OCI-LY3 (cell line): ENCODE data around the gene TRIM47.

Source experiments
- H2AFZ ChIP-seq: fragments of 200-600, 300-600 bp; shearing (Covaris generic); 2 replicates; pipeline ENCODE4 v1.6.0; 2014; ENCODE audit warnings: antibody characterized with exemption, low read depth, low read length
- H3K27ac ChIP-seq: fragments of 200-600, 300-600 bp; sonication (generic); 2 replicates; pipeline ENCODE4 v1.5.1; 2014; ENCODE audit warnings: mild to moderate bottlenecking, low read length, moderate library complexity, mixed read lengths
- H3K27me3 ChIP-seq: fragments of 200-600, 300-600 bp; sonication (generic); 2 replicates; pipeline ENCODE4 v1.6.1; 2014; ENCODE audit warnings: low read depth, low read length, mixed read lengths
- H3K36me3 ChIP-seq: fragments of 200-600, 300-600 bp; sonication (generic); replicated peaks from 2 replicates; pipeline ENCODE3; 2014; ENCODE audit warnings: low read depth, low read length, mixed read lengths
- H3K4me1 ChIP-seq: fragments of 300-600, 200-600 bp; sonication (generic); 2 replicates; pipeline ENCODE4 v1.6.1; 2014; ENCODE audit warnings: low read length, mixed read lengths
- H3K4me2 ChIP-seq: fragments of 200-600, 300-600 bp; sonication (generic); 2 replicates; pipeline ENCODE4 v1.6.1; 2014; ENCODE audit warnings: low read length, mixed read lengths
- H3K4me3 ChIP-seq: fragments of 300-600, 200-600 bp; sonication (generic); 2 replicates; pipeline ENCODE4 v1.5.1; 2014; ENCODE audit warnings: antibody characterized with exemption, mild to moderate bottlenecking, low read length, moderate library complexity
- H3K79me2 ChIP-seq: fragments of 300-600, 200-600 bp; shearing (Covaris generic); 2 replicates; pipeline ENCODE4 v1.6.1; 2014; ENCODE audit warnings: mild to moderate bottlenecking, low read length, mixed read lengths
- H3K9ac ChIP-seq: fragments of 300-600, 200-600 bp; shearing (Covaris generic); 2 replicates; pipeline ENCODE4 v1.6.0; 2014; ENCODE audit warnings: mild to moderate bottlenecking, low read length, moderate library complexity
- H3K9me3 ChIP-seq: fragments of 200-600, 300-600 bp; shearing (Covaris generic); 2 replicates; pipeline ENCODE4 v1.6.1; 2014; ENCODE audit warnings: low read length, mixed read lengths; ENCODE audit not compliant: insufficient read depth
- H4K20me1 ChIP-seq: fragments of 200-600, 300-600 bp; sonication (generic); 2 replicates; pipeline ENCODE4 v1.6.1; 2016; ENCODE audit warnings: low read length, mixed read lengths; ENCODE audit not compliant: insufficient read depth
- EZH2phosphoT487 ChIP-seq: fragments of 200-600 bp; shearing (Covaris generic); IDR thresholded peaks from 2 replicates; pipeline ENCODE4 v1.6.1; 2018; ENCODE audit warnings: antibody characterized with exemption, mixed run types, low read depth
- TF ChIP-seq, protein P1 (sequence below): fragments of 200-600, 300-600 bp; sonication (generic); IDR thresholded peaks from 2 replicates; pipeline ENCODE4 v1.5.1; 2014; ENCODE audit warnings: antibody characterized with exemption, low read length, low read depth

The TRIM47 gene

DNA sequence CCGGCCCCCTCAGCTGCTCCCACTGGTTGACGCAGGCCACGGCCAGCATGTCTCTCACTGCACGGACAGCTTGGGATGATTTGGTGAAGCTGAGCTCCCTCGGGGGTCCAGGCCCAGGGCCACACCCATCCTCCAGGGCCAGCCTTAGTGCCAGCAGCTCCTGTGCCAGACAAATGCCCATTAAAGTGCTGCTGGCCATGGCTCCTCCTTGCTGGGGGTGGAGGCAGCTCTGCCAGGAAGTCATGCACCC is 2.5 kb downstream of the TRIM47 start:
- Histone ChIP-seq H3K79me2 (no peaks in the 10 kb centered on the region), H3K4me1 (peaks cover 20% of the 10 kb centered on the region), H3K9me3 (no peaks in the 10 kb centered on the region), H3K4me3 (peak overlapping the region; percentile 92), H3K36me3 (no peaks in the 10 kb centered on the region), H3K27ac (peak overlapping the region; percentile 67), H3K4me2 (peak overlapping the region; percentile 88), H3K9ac (peak overlapping the region; percentile 87), H3K27me3 (peaks cover 7% of the 10 kb centered on the region), H4K20me1 (no peaks in the 10 kb centered on the region), H2AFZ (peak overlapping the region; percentile 88)
- TF ChIP-seq, protein P1, sequence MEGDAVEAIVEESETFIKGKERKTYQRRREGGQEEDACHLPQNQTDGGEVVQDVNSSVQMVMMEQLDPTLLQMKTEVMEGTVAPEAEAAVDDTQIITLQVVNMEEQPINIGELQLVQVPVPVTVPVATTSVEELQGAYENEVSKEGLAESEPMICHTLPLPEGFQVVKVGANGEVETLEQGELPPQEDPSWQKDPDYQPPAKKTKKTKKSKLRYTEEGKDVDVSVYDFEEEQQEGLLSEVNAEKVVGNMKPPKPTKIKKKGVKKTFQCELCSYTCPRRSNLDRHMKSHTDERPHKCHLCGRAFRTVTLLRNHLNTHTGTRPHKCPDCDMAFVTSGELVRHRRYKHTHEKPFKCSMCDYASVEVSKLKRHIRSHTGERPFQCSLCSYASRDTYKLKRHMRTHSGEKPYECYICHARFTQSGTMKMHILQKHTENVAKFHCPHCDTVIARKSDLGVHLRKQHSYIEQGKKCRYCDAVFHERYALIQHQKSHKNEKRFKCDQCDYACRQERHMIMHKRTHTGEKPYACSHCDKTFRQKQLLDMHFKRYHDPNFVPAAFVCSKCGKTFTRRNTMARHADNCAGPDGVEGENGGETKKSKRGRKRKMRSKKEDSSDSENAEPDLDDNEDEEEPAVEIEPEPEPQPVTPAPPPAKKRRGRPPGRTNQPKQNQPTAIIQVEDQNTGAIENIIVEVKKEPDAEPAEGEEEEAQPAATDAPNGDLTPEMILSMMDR: no peak
- TF ChIP-seq EZH2phosphoT487: no peak

DNA sequence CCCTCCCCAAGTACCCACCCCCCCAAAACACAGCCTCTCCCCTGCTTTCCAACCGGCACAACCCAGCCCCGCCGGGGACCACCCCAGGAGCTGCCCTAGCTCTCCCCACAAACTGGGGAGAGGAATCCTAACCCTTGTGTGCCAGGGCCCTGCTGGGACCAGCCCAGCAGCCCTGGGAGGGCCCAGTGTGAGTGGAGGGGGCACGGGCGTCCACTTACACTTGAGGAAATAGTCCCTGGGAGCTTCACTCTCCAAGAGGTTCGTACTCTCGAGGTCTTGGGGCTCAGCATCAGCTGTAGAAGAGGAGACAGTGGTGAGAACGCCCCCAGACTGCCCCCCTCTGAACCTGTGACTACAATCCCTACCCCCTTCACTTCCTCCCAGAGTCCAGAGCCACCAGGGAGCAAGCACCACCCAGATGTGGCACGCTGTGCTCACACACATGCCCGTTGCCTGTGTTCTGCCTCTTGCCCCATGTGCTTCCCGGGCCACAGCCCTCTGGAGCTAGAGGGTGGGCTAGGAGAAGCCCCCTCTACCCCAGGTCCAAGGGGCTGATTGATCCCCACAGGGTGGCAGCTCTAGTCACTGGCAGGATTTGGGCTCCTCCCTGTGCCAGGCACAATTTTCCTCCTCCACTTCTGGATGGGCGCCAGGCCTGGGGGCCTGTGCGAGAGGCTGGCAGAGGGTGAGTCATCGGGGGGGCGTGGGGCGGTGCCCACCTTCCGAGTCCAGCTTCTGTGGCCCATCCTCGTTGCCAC is 3.0 kb downstream of the TRIM47 start:
- Histone ChIP-seq H3K36me3 (no peaks in the 10 kb centered on the region), H3K9ac (peak overlapping the region; percentile 87), H3K4me3 (peak overlapping the region; percentile 92), H3K4me1 (peaks cover 25% of the 10 kb centered on the region), H3K27me3 (peaks cover 2% of the 10 kb centered on the region; the same call in 1 of the 2 replicates), H3K9me3 (no peaks in the 10 kb centered on the region), H3K27ac (peak overlapping the region; percentile 67), H3K4me2 (peak overlapping the region; percentile 88), H4K20me1 (no peaks in the 10 kb centered on the region), H2AFZ (peak overlapping the region; percentile 88; the same call in 1 of the 2 replicates), H3K79me2 (no peaks in the 10 kb centered on the region)
- no peak for TF ChIP-seq EZH2phosphoT487
- TF ChIP-seq, protein P1: no peak

- no peak overlapping the region for H3K4me3 ChIP-seq
- H3K9ac ChIP-seq: no peak overlapping the region
- H2AFZ ChIP-seq: no peak overlapping the region
- no peaks in the 10 kb centered on the region for H4K20me1 ChIP-seq
- peaks cover 26% of the 10 kb centered on the region for H3K4me1 ChIP-seq
- H3K27ac ChIP-seq: no peak overlapping the region
- H3K4me2 ChIP-seq: no peak overlapping the region
- no peaks in the 10 kb centered on the region for H3K36me3 ChIP-seq
- H3K27me3 ChIP-seq: no peaks in the 10 kb centered on the region
- TF ChIP-seq, protein P1: no peak
- TF ChIP-seq EZH2phosphoT487: no peak
- H3K9me3 ChIP-seq: no peaks in the 10 kb centered on the region
- no peaks in the 10 kb centered on the region for H3K79me2 ChIP-seq
Observed at GRCh38 chr17:75874323-75875181, 3.8 kb downstream of the TRIM47 start.

DNA sequence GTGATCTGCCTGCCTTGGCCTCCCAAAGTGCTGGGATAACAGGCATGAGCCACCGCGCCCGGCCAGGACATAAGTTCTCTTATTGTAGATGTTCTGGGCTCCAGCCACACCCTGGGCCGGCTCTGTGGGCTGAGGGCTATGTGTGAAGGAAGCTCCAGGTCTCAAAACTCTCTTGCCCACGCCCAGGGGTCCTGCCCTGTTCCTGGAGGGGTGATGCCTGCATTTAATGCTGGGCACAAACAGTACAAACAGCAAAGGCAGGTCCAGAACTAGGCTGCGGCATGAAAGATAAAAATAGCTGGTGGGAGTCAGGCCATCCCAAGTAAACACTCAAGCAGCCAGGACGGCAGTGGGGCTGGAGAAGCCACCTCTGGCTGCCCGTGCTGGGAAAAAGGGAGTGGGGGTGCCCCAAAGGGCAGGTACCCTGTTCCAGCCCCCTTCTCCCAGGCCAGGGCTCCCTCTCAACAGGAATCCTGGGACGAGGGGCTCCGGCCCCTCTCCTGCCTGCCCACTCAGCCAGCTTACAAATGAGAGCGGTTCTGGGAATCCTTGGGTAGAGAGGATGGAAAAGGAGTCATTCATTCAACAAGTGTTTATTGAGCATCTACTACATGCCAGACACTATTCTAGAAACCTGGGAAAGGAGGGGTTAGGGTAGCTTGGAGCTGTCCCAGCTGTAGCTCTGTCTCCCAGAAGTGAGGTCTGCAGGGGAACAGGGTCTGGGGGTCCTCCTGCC is 4.6 kb downstream of the TRIM47 start:
- no peak overlapping the region for H3K4me2 ChIP-seq

More for the DNA sequence above, 4.6 kb downstream of the TRIM47 start:
- Histone ChIP-seq H3K36me3 (no peaks in the 10 kb centered on the region), H3K4me3 (no peak overlapping the region), H3K27ac (no peak overlapping the region), H3K9me3 (no peaks in the 10 kb centered on the region), H3K9ac (no peak overlapping the region), H3K79me2 (no peaks in the 10 kb centered on the region), H2AFZ (no peak overlapping the region), H4K20me1 (no peaks in the 10 kb centered on the region), H3K4me1 (peaks cover 26% of the 10 kb centered on the region), H3K27me3 (no peaks in the 10 kb centered on the region)
- TF ChIP-seq, protein P1: no peak
- TF ChIP-seq EZH2phosphoT487: no peak
